ENCODE results near the gene PACRG. TPM values are rescaled to one million over a fixed set of nuclear protein-coding genes. Genes with fewer than 3 reads are reported as not detected.

PACRG gene
- polyA plus RNA-seq, 2 of the 4 experiments (the other 2 are of a cell fraction): 0.14 to 0.30 TPM

DNA sequence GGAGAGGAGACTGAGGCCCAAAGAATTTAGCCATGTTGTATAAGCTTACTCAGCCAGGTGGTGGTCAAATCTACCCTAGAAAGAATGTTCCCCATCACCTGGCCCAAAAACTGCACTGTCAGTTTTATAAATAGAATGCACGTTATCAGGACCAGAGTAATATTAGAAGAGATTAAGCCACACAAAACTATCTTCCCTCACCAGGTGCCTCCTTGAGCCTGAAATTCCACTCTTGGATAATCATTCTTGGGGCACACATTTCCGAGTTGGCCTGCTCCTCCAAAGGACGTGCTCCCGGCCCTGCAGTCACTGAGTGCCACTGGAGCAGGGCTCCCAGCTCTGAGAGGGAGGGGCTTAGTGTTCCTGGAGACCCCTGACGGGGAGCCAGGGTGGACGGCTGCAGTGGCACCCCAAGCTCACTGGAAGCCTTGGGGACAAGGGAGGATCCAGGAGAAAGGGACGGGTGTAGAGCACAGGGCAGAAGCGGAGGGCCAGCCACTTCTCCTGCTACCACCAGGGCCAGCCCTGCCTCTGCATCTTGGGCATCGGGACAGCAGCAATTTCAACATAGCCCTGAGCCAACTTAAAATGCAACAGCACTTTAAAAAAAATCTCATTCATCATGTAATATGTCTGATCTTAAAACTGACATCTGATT is 525.9 kb downstream of the PACRG start:
- H3K4me3 ChIP-seq: no peak overlapping the region
- ChIA-PET CTCF (no interaction called here), POLR2A (no interaction called here)
- ATAC-seq: no peak
- H3K9me3 ChIP-seq: no peaks in the 10 kb centered on the region
- WGBS (ENCODE audit: missing lambda C conversion rate): 65% methylated on average over 7 of the region's 9 CpGs
- TF ChIP-seq FOSB (CRISPR knock-in tag; IDR thresholded peaks at IDR 0.05): no peak
- no peak for TF ChIP-seq ZFP36 (IDR thresholded peaks at IDR 0.05; ENCODE audit: borderline replicate concordance, partially characterized antibody)
- no peak for TF ChIP-seq CEBPB (IDR thresholded peaks at IDR 0.05)
- TF ChIP-seq TFCP2L1 (CRISPR knock-in tag; IDR thresholded peaks at IDR 0.05): no peak
- no peak for DNase-seq (ENCODE audit: low read depth in 1 of 2, low spot score in 1 of 2)
- no peak overlapping the region for H3K27ac ChIP-seq
- H3K4me2 ChIP-seq: no peak overlapping the region
- H3K4me1 ChIP-seq: no peaks in the 10 kb centered on the region
- no peak for FAIRE-seq

- Histone ChIP-seq H3K9me3 (no peaks in the 10 kb centered on the region), H3K4me1 (no peaks in the 10 kb centered on the region), H3K4me3 (no peak overlapping the region), H3K4me2 (no peak overlapping the region), H3K27ac (no peak overlapping the region)
- POLR2A ChIA-PET: no interaction called here
- TF ChIP-seq MYC (IDR thresholded peaks at IDR 0.05; ENCODE audit: borderline replicate concordance, low read length): no peak
- TF ChIP-seq ZFP36 (IDR thresholded peaks at IDR 0.05; ENCODE audit: borderline replicate concordance, partially characterized antibody): no peak
- no peak for TF ChIP-seq EP300 (IDR thresholded peaks at IDR 0.05)
- TF ChIP-seq PBX3 (IDR thresholded peaks at IDR 0.05): no peak
- TF ChIP-seq PHF8 (IDR thresholded peaks at IDR 0.05; ENCODE audit: borderline replicate concordance, low read depth): no peak
- no peak for TF ChIP-seq HOXA7 (CRISPR knock-in tag; IDR thresholded peaks at IDR 0.05)
- TF ChIP-seq ZC3H11A (IDR thresholded peaks at IDR 0.05): no peak
- no peak for TF ChIP-seq GATA3 (IDR thresholded peaks at IDR 0.05; ENCODE audit: borderline replicate concordance)
- no peak for TF ChIP-seq MAFK (IDR thresholded peaks at IDR 0.05; ENCODE audit: partially characterized antibody)
- TF ChIP-seq, protein P1, sequence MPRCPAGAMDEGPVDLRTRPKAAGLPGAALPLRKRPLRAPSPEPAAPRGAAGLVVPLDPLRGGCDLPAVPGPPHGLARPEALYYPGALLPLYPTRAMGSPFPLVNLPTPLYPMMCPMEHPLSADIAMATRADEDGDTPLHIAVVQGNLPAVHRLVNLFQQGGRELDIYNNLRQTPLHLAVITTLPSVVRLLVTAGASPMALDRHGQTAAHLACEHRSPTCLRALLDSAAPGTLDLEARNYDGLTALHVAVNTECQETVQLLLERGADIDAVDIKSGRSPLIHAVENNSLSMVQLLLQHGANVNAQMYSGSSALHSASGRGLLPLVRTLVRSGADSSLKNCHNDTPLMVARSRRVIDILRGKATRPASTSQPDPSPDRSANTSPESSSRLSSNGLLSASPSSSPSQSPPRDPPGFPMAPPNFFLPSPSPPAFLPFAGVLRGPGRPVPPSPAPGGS (IDR thresholded peaks at IDR 0.05): no peak
- TF ChIP-seq TP53 (CRISPR knock-in tag; IDR thresholded peaks at IDR 0.05): no peak
- no peak for TF ChIP-seq JUNB (IDR thresholded peaks at IDR 0.05)
- TF ChIP-seq, protein P2, sequence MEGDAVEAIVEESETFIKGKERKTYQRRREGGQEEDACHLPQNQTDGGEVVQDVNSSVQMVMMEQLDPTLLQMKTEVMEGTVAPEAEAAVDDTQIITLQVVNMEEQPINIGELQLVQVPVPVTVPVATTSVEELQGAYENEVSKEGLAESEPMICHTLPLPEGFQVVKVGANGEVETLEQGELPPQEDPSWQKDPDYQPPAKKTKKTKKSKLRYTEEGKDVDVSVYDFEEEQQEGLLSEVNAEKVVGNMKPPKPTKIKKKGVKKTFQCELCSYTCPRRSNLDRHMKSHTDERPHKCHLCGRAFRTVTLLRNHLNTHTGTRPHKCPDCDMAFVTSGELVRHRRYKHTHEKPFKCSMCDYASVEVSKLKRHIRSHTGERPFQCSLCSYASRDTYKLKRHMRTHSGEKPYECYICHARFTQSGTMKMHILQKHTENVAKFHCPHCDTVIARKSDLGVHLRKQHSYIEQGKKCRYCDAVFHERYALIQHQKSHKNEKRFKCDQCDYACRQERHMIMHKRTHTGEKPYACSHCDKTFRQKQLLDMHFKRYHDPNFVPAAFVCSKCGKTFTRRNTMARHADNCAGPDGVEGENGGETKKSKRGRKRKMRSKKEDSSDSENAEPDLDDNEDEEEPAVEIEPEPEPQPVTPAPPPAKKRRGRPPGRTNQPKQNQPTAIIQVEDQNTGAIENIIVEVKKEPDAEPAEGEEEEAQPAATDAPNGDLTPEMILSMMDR (IDR thresholded peaks at IDR 0.05): no peak
- no peak for TF ChIP-seq HEYL (CRISPR knock-in tag; IDR thresholded peaks at IDR 0.05)
- TF ChIP-seq EHF (CRISPR knock-in tag; IDR thresholded peaks at IDR 0.05): no peak
- ATAC-seq (no peak), FAIRE-seq (no peak), DNase-seq (ENCODE audit: low read depth in 1 of 2, low spot score in 1 of 2) (no peak)
- WGBS (ENCODE audit: missing lambda C conversion rate): 58% methylated on average over 7 of the region's 7 CpGs
- CTCF ChIA-PET: no interaction called here
Observed at GRCh38 chr6:163254341-163254835, 526.6 kb downstream of the PACRG start.

DNA sequence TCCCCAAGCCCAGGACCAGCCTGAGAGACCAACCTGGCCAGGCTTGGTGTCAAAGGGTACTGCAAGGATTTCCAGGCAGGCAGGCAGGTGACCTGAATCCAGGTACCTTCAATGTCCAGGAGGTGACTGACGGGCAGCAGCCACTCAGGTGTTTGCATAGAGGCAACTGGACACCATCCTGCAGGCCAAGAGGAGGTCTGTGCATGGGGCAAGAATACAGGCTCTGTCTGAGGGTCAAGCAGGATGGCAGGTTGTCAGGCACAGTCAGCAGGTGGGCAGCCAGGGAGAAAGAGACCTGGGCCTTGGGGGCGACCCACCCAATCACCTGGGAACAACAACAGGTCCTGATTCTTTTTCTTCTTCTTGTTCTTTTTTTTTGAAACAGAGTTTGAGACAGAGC is 527.5 kb downstream of the PACRG start:
- ChIA-PET POLR2A (no interaction called here), CTCF (no interaction called here)
- no peak for ATAC-seq
- no peak for DNase-seq (ENCODE audit: low read depth in 1 of 2, low spot score in 1 of 2)
- Histone ChIP-seq H3K4me1 (no peaks in the 10 kb centered on the region), H3K4me2 (no peak overlapping the region), H3K9me3 (no peaks in the 10 kb centered on the region), H3K4me3 (no peak overlapping the region), H3K27ac (no peak overlapping the region)
- 56% methylated on average over 1 of the region's 2 CpGs for WGBS (ENCODE audit: missing lambda C conversion rate)
- no peak for FAIRE-seq
- TF ChIP-seq HEYL (CRISPR knock-in tag; IDR thresholded peaks at IDR 0.05): no peak
- TF ChIP-seq CEBPB (IDR thresholded peaks at IDR 0.05): no peak
- TF ChIP-seq CBX8 (IDR thresholded peaks at IDR 0.05): no peak
- TF ChIP-seq ZC3H11A (IDR thresholded peaks at IDR 0.05): no peak
- no peak for TF ChIP-seq TFCP2L1 (CRISPR knock-in tag; IDR thresholded peaks at IDR 0.05)
- TF ChIP-seq NPAS2 (CRISPR knock-in tag; IDR thresholded peaks at IDR 0.05; ENCODE audit: borderline replicate concordance): no peak
- no peak for TF ChIP-seq PBX3 (IDR thresholded peaks at IDR 0.05)
- no peak for TF ChIP-seq PHF8 (IDR thresholded peaks at IDR 0.05; ENCODE audit: borderline replicate concordance, low read depth)
- no peak for TF ChIP-seq E2F6 (IDR thresholded peaks at IDR 0.05; ENCODE audit: borderline replicate concordance, low read depth)
- TF ChIP-seq FOSL2 (IDR thresholded peaks at IDR 0.05): no peak
- TF ChIP-seq FOSL2 (CRISPR knock-in tag; IDR thresholded peaks at IDR 0.05): no peak
- TF ChIP-seq RAD21 (conservative IDR thresholded peaks at IDR 0.05 in 1 of 2, IDR thresholded peaks at IDR 0.05 in 1 of 2): no peak
- no peak for TF ChIP-seq RNF2 (IDR thresholded peaks at IDR 0.05; ENCODE audit: borderline replicate concordance, low read depth)
